ENCODE results near the gene NAALADL2. TPM values are rescaled to one million over a fixed set of nuclear protein-coding genes. Genes with fewer than 3 reads are reported as not detected.

The NAALADL2 gene
- total RNA-seq, result 13.4 and 16.4 TPM in 2 replicates

- no peak within 1 kb of the TSS for H3K4me3 ChIP-seq (ENCODE audit: low read depth, low read length)
- no peak for TF ChIP-seq CTCF (IDR thresholded peaks at IDR 0.05; ENCODE audit: insufficient read depth, low read depth, low read length)
- no peak for DNase-seq (ENCODE audit: low read depth)
These were observed at the start of gene NAALADL2 for GRCh38 chr3:174859114-174859735. TSS of gene NAALADL2 (plus strand) at chr3:174859334.

GRCh38 chr3:174810254-174810653 is 48.9 kb upstream of the NAALADL2 start:
- H3K4me3 ChIP-seq (ENCODE audit: low read depth, low read length), result no peak overlapping the region
- DNase-seq (ENCODE audit: low read depth), result no peak
- TF ChIP-seq CTCF (IDR thresholded peaks at IDR 0.05; ENCODE audit: insufficient read depth, low read depth, low read length), result no peak

- no peak overlapping the region for H3K4me3 ChIP-seq (ENCODE audit: low read depth, low read length)
- DNase-seq (ENCODE audit: low read depth), result no peak
- TF ChIP-seq CTCF (IDR thresholded peaks at IDR 0.05; ENCODE audit: insufficient read depth, low read depth, low read length), result no peak
These were observed 46.8 kb upstream of the NAALADL2 start for GRCh38 chr3:174812172-174812862.

- DNase-seq (ENCODE audit: low read depth), result no peak
- no peak for TF ChIP-seq CTCF (IDR thresholded peaks at IDR 0.05; ENCODE audit: insufficient read depth, low read depth, low read length)
- H3K4me3 ChIP-seq (ENCODE audit: low read depth, low read length), result no peak overlapping the region
These were observed 43.4 kb upstream of the NAALADL2 start for GRCh38 chr3:174815750-174816149.

- TF ChIP-seq CTCF (IDR thresholded peaks at IDR 0.05; ENCODE audit: insufficient read depth, low read depth, low read length), result no peak
- no peak for DNase-seq (ENCODE audit: low read depth)
- no peak overlapping the region for H3K4me3 ChIP-seq (ENCODE audit: low read depth, low read length)
These were observed 38.2 kb upstream of the NAALADL2 start for GRCh38 chr3:174820885-174821284.

- TF ChIP-seq CTCF (IDR thresholded peaks at IDR 0.05; ENCODE audit: insufficient read depth, low read depth, low read length), result no peak
- peak; percentile 30 for DNase-seq (ENCODE audit: low read depth)
These were observed 37.7 kb upstream of the NAALADL2 start for GRCh38 chr3:174821477-174821876.

More at GRCh38 chr3:174821477-174821876, 37.7 kb upstream of the NAALADL2 start:
- H3K4me3 ChIP-seq (ENCODE audit: low read depth, low read length), result no peak overlapping the region

All from fibroblast of villous mesenchyme (primary cell).